Measurements from ENCODE around the gene PFKFB1.
A peak's percentile ranks its signal among the peaks of the same experiment; 100 is the strongest.

Gene PFKFB1

DNA sequence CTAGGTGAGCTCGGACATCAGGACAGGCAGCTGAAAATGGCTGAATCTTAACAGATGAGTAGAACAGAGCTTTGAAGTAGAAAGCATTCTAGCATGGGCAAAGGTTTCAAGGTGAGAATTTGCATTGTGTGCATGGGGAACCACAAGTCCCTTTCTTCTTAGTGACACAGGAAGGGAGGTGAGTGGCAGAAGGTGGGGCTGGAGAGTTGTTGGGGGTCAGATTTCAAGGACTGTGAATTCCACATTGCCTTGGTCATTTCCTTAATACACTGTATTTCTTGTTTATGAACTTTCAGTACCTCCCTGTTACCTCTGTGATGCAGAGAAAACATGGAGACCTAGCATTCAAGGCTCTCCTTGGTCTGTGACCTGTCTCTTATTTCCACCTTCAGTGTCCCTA lies 10.2 kb upstream of the PFKFB1 start:
- Histone ChIP-seq H2BK12ac (ENCODE audit: low read length) (no peak overlapping the region), H3K4me2 (ENCODE audit: low read length) (no peak overlapping the region), H2AFZ (ENCODE audit: insufficient read depth, low read length, poor library complexity) (no peak overlapping the region), H2BK5ac (ENCODE audit: low read depth, low read length, poor library complexity) (no peak overlapping the region), H3K4me3 (ENCODE audit: low read depth, low read length) (no peak overlapping the region), H3K36me3 (ENCODE audit: control insufficient read depth in 1 of 2, insufficient read depth in 2 of 2, low read length in 2 of 2) (peaks cover 26 to 40% of the 10 kb centered on the region in 2 experiments), H4K8ac (ENCODE audit: low read depth, low read length) (no peak overlapping the region), H3K79me2 (ENCODE audit: control insufficient read depth, insufficient read depth, low read length, poor library complexity) (peaks cover 10% of the 10 kb centered on the region), H2AK5ac (ENCODE audit: low read length) (no peak overlapping the region), H4K12ac (ENCODE audit: low read depth, low read length) (no peak overlapping the region), H4K91ac (ENCODE audit: low read depth, low read length) (no peak overlapping the region), H2BK120ac (ENCODE audit: insufficient read depth, low read length, poor library complexity) (no peak overlapping the region), H3K4me1 (ENCODE audit: control insufficient read depth in 1 of 2, insufficient read depth in 2 of 2, low read length in 2 of 2) (peaks cover 23 to 24% of the 10 kb centered on the region in 2 experiments), H3K9ac (ENCODE audit: low read length) (no peak overlapping the region), H3K27ac (ENCODE audit: low read depth, low read length) (no peak overlapping the region), H3K4ac (ENCODE audit: low read depth, low read length) (no peak overlapping the region), H3K23ac (ENCODE audit: low read length) (no peak overlapping the region), H3K27me3 (ENCODE audit: insufficient read depth, low read length) (no peaks in the 10 kb centered on the region), H3K79me1 (ENCODE audit: low read length) (peaks cover 15% of the 10 kb centered on the region), H3K9me3 (ENCODE audit: insufficient read depth, low read depth, low read length) (no peaks in the 10 kb centered on the region), H3K14ac (ENCODE audit: low read length) (no peak overlapping the region), H3K18ac (ENCODE audit: low read length) (no peak overlapping the region)
- no peak for DNase-seq
- no CpG with 5 or more reads among the region's 1 CpG for WGBS (ENCODE audit: extremely low coverage, insufficient coverage, insufficient read length)

- no peaks in the 10 kb centered on the region for H3K27me3 ChIP-seq (ENCODE audit: insufficient read depth, low read length)
- H2BK12ac ChIP-seq (ENCODE audit: low read length), result no peak within 1 kb of the TSS
- H3K14ac ChIP-seq (ENCODE audit: low read length), result peak within 1 kb of the TSS; percentile 67
- no CpG with 5 or more reads among the region's 55 CpGs for WGBS (ENCODE audit: extremely low coverage, insufficient coverage, insufficient read length)
- peak within 1 kb of the TSS; percentile 76 for H4K91ac ChIP-seq (ENCODE audit: low read depth, low read length)
- H3K23ac ChIP-seq (ENCODE audit: low read length), result no peak within 1 kb of the TSS
- no peaks in the 10 kb centered on the region for H3K9me3 ChIP-seq (ENCODE audit: insufficient read depth, low read depth, low read length)
- peak within 1 kb of the TSS; percentile 25 for H3K18ac ChIP-seq (ENCODE audit: low read length)
- H3K4me1 ChIP-seq (ENCODE audit: control insufficient read depth in 1 of 2, insufficient read depth in 2 of 2, low read length in 2 of 2), result no peaks in the 10 kb centered on the region
- H2AK5ac ChIP-seq (ENCODE audit: low read length), result peak within 1 kb of the TSS; percentile 48
- H3K79me1 ChIP-seq (ENCODE audit: low read length), result peaks cover 4% of the 10 kb centered on the region
- peak within 1 kb of the TSS; percentile 81 for H4K8ac ChIP-seq (ENCODE audit: low read depth, low read length)
- DNase-seq, result peak; percentile 91 to 93
- H3K79me2 ChIP-seq (ENCODE audit: control insufficient read depth, insufficient read depth, low read length, poor library complexity), result peaks cover 7% of the 10 kb centered on the region
- peak within 1 kb of the TSS; percentile 95 for H3K4ac ChIP-seq (ENCODE audit: low read depth, low read length)
- H2BK5ac ChIP-seq (ENCODE audit: low read depth, low read length, poor library complexity), result peak within 1 kb of the TSS; percentile 64
- peak within 1 kb of the TSS; percentile 65 for H4K12ac ChIP-seq (ENCODE audit: low read depth, low read length)
- peak within 1 kb of the TSS; percentile 92 for H3K9ac ChIP-seq (ENCODE audit: low read length)
- peak within 1 kb of the TSS; percentile 30 for H2AFZ ChIP-seq (ENCODE audit: insufficient read depth, low read length, poor library complexity)
- H3K4me2 ChIP-seq (ENCODE audit: low read length), result peak within 1 kb of the TSS; percentile 86
- H3K27ac ChIP-seq (ENCODE audit: low read depth, low read length), result peak within 1 kb of the TSS; percentile 88
- peaks cover 14 to 27% of the 10 kb centered on the region in 2 experiments for H3K36me3 ChIP-seq (ENCODE audit: control insufficient read depth in 1 of 2, insufficient read depth in 2 of 2, low read length in 2 of 2)
- H3K4me3 ChIP-seq (ENCODE audit: low read depth, low read length), result peak within 1 kb of the TSS; percentile 86
- H2BK120ac ChIP-seq (ENCODE audit: insufficient read depth, low read length, poor library complexity), result peak within 1 kb of the TSS; percentile 72
Measured at GRCh38 chrX:54999717-55000598, 6.0 kb upstream of the PFKFB1 start, which contains the start of gene APEX2. APEX2 (plus strand) TSS chrX:55000363; CDS start chrX:55000423, 60 bp downstream.

- Histone ChIP-seq H3K14ac (ENCODE audit: low read length) (no peak overlapping the region), H3K36me3 (ENCODE audit: control insufficient read depth in 1 of 2, insufficient read depth in 2 of 2, low read length in 2 of 2) (no peaks in the 10 kb centered on the region), H2BK12ac (ENCODE audit: low read length) (no peak overlapping the region), H4K12ac (ENCODE audit: low read depth, low read length) (no peak overlapping the region), H3K4me3 (ENCODE audit: low read depth, low read length) (no peak overlapping the region), H3K79me2 (ENCODE audit: control insufficient read depth, insufficient read depth, low read length, poor library complexity) (peaks cover 3% of the 10 kb centered on the region), H3K9me3 (ENCODE audit: insufficient read depth, low read depth, low read length) (no peaks in the 10 kb centered on the region), H3K4ac (ENCODE audit: low read depth, low read length) (no peak overlapping the region), H2BK120ac (ENCODE audit: insufficient read depth, low read length, poor library complexity) (no peak overlapping the region), H3K23ac (ENCODE audit: low read length) (no peak overlapping the region), H3K9ac (ENCODE audit: low read length) (no peak overlapping the region), H2BK5ac (ENCODE audit: low read depth, low read length, poor library complexity) (no peak overlapping the region), H2AFZ (ENCODE audit: insufficient read depth, low read length, poor library complexity) (no peak overlapping the region), H3K4me2 (ENCODE audit: low read length) (no peak overlapping the region), H3K27me3 (ENCODE audit: insufficient read depth, low read length) (no peaks in the 10 kb centered on the region), H3K79me1 (ENCODE audit: low read length) (peaks cover 4% of the 10 kb centered on the region), H3K4me1 (ENCODE audit: control insufficient read depth in 1 of 2, insufficient read depth in 2 of 2, low read length in 2 of 2) (no peaks in the 10 kb centered on the region), H3K18ac (ENCODE audit: low read length) (no peak overlapping the region), H4K91ac (ENCODE audit: low read depth, low read length) (no peak overlapping the region), H4K8ac (ENCODE audit: low read depth, low read length) (no peak overlapping the region), H3K27ac (ENCODE audit: low read depth, low read length) (no peak overlapping the region), H2AK5ac (ENCODE audit: low read length) (no peak overlapping the region)
- DNase-seq, result no peak
Measured at GRCh38 chrX:54995621-54996020, 1.6 kb upstream of the PFKFB1 start.

DNA sequence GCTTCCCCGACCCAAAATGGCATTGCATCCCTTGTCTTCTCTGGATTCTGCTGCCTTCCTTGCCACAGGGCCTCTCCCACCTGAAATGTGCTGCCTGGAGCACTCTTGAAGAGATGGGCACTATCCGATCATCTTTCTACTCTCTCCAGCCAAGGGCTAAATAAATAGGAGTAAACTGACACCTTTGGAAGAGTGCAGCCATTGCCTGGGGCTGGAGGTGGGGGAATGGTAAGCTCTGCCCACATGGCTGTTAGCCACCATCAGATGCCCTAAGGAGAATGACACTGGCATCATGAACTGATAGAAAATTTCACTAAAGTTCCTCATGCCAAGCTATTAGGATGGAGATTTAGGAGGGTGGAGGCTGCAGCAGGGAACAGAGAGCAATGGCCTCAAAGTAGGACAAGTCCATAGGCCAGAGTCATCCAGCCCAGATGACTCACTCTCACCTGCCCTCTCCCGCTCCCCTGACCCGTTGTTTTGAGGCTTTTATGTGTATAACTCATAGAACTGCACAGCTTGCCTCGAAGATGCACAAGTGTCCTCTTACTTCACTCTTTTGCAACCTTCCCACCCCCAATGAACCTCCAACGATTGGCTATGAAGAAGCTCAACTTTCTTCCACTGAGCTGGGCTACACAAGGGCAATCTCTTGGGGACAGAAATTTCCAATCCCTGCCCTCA lies 822 bp upstream of the PFKFB1 start:
- no CpG with 5 or more reads among the region's 6 CpGs for WGBS (ENCODE audit: extremely low coverage, insufficient coverage, insufficient read length)
- H4K12ac ChIP-seq (ENCODE audit: low read depth, low read length), result no peak overlapping the region
- no peak overlapping the region for H4K8ac ChIP-seq (ENCODE audit: low read depth, low read length)
- H3K27ac ChIP-seq (ENCODE audit: low read depth, low read length), result no peak overlapping the region
- no peak overlapping the region for H3K23ac ChIP-seq (ENCODE audit: low read length)
- H4K91ac ChIP-seq (ENCODE audit: low read depth, low read length), result no peak overlapping the region
- no peak overlapping the region for H2AFZ ChIP-seq (ENCODE audit: insufficient read depth, low read length, poor library complexity)
- no peak overlapping the region for H3K18ac ChIP-seq (ENCODE audit: low read length)
- no peak overlapping the region for H2BK120ac ChIP-seq (ENCODE audit: insufficient read depth, low read length, poor library complexity)
- H3K79me2 ChIP-seq (ENCODE audit: control insufficient read depth, insufficient read depth, low read length, poor library complexity), result no peaks in the 10 kb centered on the region
- no peaks in the 10 kb centered on the region for H3K79me1 ChIP-seq (ENCODE audit: low read length)
- no peaks in the 10 kb centered on the region for H3K9me3 ChIP-seq (ENCODE audit: insufficient read depth, low read depth, low read length)
- no peak overlapping the region for H2AK5ac ChIP-seq (ENCODE audit: low read length)
- no peak overlapping the region for H2BK5ac ChIP-seq (ENCODE audit: low read depth, low read length, poor library complexity)
- H3K4ac ChIP-seq (ENCODE audit: low read depth, low read length), result no peak overlapping the region
- H3K36me3 ChIP-seq (ENCODE audit: control insufficient read depth in 1 of 2, insufficient read depth in 2 of 2, low read length in 2 of 2), result no peaks in the 10 kb centered on the region
- DNase-seq, result peak in 1 of 2 donors; percentile 4
- H3K4me2 ChIP-seq (ENCODE audit: low read length), result no peak overlapping the region
- H2BK12ac ChIP-seq (ENCODE audit: low read length), result no peak overlapping the region
- H3K9ac ChIP-seq (ENCODE audit: low read length), result no peak overlapping the region
- H3K14ac ChIP-seq (ENCODE audit: low read length), result no peak overlapping the region
- no peaks in the 10 kb centered on the region for H3K27me3 ChIP-seq (ENCODE audit: insufficient read depth, low read length)
- H3K4me3 ChIP-seq (ENCODE audit: low read depth, low read length), result no peak overlapping the region
- H3K4me1 ChIP-seq (ENCODE audit: control insufficient read depth in 1 of 2, insufficient read depth in 2 of 2, low read length in 2 of 2), result no peaks in the 10 kb centered on the region

Measured in trophoblast cell (in vitro differentiated cells and primary cell).